ENCODE measurements around the gene MYO16. TPM values are rescaled to one million over a fixed set of nuclear protein-coding genes. Genes with fewer than 3 reads are reported as not detected.
"Not testable (repeated sequence)": the region's sequence is repeated elsewhere in the genome, so short reads cannot be mapped to it uniquely, and the experiment has no call there.

The MYO16 gene
- total RNA-seq, 1 donor from 2014 or later, result not detected

GRCh38 chr13:108781312-108781711, 151.9 kb downstream of the MYO16 start:
- intact Hi-C loops (cut with DNase I), result no loop called here
- no peak overlapping the region for H3K27ac ChIP-seq
- no peaks in the 10 kb centered on the region for H3K9me3 ChIP-seq
- TF ChIP-seq, protein P1, sequence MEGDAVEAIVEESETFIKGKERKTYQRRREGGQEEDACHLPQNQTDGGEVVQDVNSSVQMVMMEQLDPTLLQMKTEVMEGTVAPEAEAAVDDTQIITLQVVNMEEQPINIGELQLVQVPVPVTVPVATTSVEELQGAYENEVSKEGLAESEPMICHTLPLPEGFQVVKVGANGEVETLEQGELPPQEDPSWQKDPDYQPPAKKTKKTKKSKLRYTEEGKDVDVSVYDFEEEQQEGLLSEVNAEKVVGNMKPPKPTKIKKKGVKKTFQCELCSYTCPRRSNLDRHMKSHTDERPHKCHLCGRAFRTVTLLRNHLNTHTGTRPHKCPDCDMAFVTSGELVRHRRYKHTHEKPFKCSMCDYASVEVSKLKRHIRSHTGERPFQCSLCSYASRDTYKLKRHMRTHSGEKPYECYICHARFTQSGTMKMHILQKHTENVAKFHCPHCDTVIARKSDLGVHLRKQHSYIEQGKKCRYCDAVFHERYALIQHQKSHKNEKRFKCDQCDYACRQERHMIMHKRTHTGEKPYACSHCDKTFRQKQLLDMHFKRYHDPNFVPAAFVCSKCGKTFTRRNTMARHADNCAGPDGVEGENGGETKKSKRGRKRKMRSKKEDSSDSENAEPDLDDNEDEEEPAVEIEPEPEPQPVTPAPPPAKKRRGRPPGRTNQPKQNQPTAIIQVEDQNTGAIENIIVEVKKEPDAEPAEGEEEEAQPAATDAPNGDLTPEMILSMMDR (IDR thresholded peaks at IDR 0.05), result no peak
- DNase-seq (ENCODE audit: low spot score in 2 of 2), result no peak
- H3K4me1 ChIP-seq, result no peaks in the 10 kb centered on the region
- no peak overlapping the region for H3K4me3 ChIP-seq
- H3K36me3 ChIP-seq, result no peaks in the 10 kb centered on the region
- H3K27me3 ChIP-seq, result no peaks in the 10 kb centered on the region

- DNase-seq (ENCODE audit: low spot score in 2 of 2); H3K4me1 ChIP-seq; H3K4me3 ChIP-seq; H3K36me3 ChIP-seq; intact Hi-C loops (cut with DNase I); H3K27ac ChIP-seq; H3K9me3 ChIP-seq; H3K27me3 ChIP-seq: not testable (repeated sequence)
These were observed 153.1 kb downstream of the MYO16 start for GRCh38 chr13:108782480-108782879.

GRCh38 chr13:108785844-108786243, 156.4 kb downstream of the MYO16 start:
- no peak for DNase-seq (ENCODE audit: low spot score in 2 of 2)
- no peak overlapping the region for H3K4me3 ChIP-seq

DNA sequence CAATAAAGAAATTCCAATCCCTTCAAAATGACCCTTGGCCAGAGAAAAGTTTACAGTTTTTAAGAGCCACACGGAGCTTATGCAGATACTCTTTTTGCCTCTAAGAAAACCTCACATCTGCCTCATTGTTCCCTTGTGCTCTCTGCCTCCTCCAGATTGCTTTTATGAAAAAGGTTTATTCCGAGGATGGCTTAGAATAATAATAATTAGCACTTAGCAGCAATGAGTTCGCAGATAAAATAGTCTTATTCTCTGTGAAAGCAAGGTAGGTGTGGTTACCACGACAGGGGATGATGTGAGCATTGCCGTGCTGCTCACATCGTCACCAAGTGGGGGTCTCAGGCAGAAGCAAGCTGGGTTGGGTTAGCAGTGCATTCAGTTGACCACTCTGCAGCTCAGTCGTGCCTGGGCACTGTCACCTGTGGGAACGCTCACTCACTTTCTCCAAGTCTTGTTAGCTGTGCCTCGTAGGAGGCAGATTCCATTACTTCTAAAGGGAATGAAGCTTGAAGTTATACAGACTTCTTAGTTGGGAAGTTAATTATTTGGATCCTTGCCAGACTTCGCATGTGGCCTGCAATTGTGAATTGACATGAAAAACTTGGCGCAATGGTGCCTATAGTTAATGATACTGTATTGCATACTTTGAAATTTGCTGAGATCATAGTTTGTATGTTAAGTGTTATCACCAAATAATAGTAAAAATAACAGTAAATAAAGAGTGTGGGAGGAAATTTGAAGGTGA, 157.2 kb downstream of the MYO16 start:
- Histone ChIP-seq H3K9me3 (no peaks in the 10 kb centered on the region), H3K27me3 (no peaks in the 10 kb centered on the region), H3K4me3 (no peak overlapping the region), H3K27ac (no peak overlapping the region), H3K4me1 (no peaks in the 10 kb centered on the region), H3K36me3 (no peaks in the 10 kb centered on the region)
- intact Hi-C loops (cut with DNase I), result no loop called here
- DNase-seq (ENCODE audit: low spot score in 2 of 2), result no peak
- TF ChIP-seq, protein P1 (IDR thresholded peaks at IDR 0.05), result no peak

More at GRCh38 chr13:108785844-108786243, 156.4 kb downstream of the MYO16 start:
- no peaks in the 10 kb centered on the region for H3K9me3 ChIP-seq
- no peaks in the 10 kb centered on the region for H3K36me3 ChIP-seq
- TF ChIP-seq, protein P1 (IDR thresholded peaks at IDR 0.05), result no peak
- H3K4me1 ChIP-seq, result no peaks in the 10 kb centered on the region
- no peaks in the 10 kb centered on the region for H3K27me3 ChIP-seq
- intact Hi-C loops (cut with DNase I), result no loop called here
- no peak overlapping the region for H3K27ac ChIP-seq

DNA sequence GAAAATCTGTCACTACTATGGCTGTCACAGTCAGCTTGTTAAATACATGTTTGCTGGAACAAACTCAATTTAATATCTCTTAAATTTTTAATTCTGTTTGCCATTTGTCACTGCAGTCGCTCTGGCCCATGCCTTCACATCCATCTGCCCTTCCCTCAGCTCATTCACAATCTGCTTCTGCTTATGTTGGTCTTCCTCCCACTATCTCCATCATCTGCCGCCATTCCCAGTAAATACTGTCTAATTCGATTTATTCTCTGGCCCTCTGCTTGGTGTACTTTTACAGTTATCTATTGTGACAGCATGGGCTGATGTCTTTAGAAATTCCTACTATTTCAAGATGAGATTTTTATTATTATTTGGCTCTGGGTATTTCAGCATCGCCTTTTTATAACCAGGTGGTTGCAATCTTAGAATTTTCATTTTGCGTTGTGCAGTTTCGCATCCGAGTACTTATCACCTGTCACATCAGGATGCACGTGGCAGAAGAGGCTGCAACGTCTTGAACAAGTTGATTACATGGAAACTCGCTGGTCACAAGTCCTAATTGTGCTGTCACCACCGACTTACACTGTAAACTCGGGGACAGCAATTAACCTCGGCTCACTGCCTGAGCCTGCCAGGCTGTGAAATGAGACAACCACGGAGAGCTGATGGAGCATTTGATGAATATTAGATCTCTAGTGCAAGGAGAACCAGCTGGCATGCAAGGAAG, 158.4 kb downstream of the MYO16 start:
- no peak overlapping the region for H3K4me3 ChIP-seq
- H3K27ac ChIP-seq, result no peak overlapping the region
- TF ChIP-seq, protein P1 (IDR thresholded peaks at IDR 0.05), result no peak
- intact Hi-C loops (cut with DNase I), result no loop called here
- H3K9me3 ChIP-seq, result no peaks in the 10 kb centered on the region
- no peak for DNase-seq (ENCODE audit: low spot score in 2 of 2)
- H3K36me3 ChIP-seq, result no peaks in the 10 kb centered on the region
- no peaks in the 10 kb centered on the region for H3K27me3 ChIP-seq
- no peaks in the 10 kb centered on the region for H3K4me1 ChIP-seq

DNA sequence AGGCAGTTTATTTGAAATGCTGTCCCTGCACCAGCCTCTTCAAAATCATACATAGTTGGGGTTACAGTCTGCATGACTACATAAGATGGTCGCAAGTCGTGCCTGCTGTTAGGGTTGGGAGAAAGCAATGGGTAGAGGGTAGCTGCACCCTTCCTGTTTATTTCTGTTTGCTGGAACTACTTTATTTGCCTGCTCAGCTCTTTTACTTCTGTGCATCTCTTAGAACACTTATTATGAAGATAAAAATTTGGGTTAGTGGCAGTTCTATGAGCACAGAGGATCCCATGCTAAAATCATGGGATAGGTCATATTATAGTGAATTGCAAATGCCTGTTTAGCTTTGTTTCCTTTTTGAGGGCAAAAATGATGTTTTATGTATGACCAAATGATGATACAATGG, 160.1 kb downstream of the MYO16 start:
- Histone ChIP-seq H3K36me3 (no peaks in the 10 kb centered on the region), H3K27ac (no peak overlapping the region), H3K4me3 (no peak overlapping the region), H3K27me3 (no peaks in the 10 kb centered on the region), H3K9me3 (no peaks in the 10 kb centered on the region), H3K4me1 (no peaks in the 10 kb centered on the region)
- TF ChIP-seq, protein P1 (IDR thresholded peaks at IDR 0.05), result no peak
- intact Hi-C loops (cut with DNase I), result no loop called here
- no peak for DNase-seq (ENCODE audit: low spot score in 2 of 2)

Data from ascending aorta (tissue), 2 donors.